Left ventricle myocardium superior (tissue), 1 donor: Measurements from ENCODE around the gene IRF2BPL. TPM values are rescaled to one million over a fixed set of nuclear protein-coding genes. Genes with fewer than 3 reads are reported as not detected.

Experiments
- ATAC-seq: fragments of 200-7000 bp; cut with Tn5 transposase; one replicate; pipeline ENCODE4 v1.9.1; 2020; ENCODE audit warnings: mild to moderate bottlenecking, moderate library complexity
- DNase-seq: peaks from one replicate; pipeline ENCODE4 v3.0.0-alpha.2; 2020
- intact Hi-C: fragments of 100-400 bp; cut with micrococcal nuclease; formaldehyde crosslinking; loops from one replicate; pipeline ENCODE4 v1.11.0; 2022
- total RNA-seq: library from RNA; stranded (reverse); fragmentation: NEBNext Ultra II Directional; extraction: Animal tissue kit (Norgen Biotek cat#: 25700); gene quantifications from one replicate; pipeline ENCODE4 v1.2.1, GENCODE V29; 2021
- donor health status: DM: no; HTN: yes; CAD: no; lungs with severe emphysema.

The IRF2BPL gene
- total RNA-seq, 1 donor from 2014 or later, result 42.8 TPM

DNA sequence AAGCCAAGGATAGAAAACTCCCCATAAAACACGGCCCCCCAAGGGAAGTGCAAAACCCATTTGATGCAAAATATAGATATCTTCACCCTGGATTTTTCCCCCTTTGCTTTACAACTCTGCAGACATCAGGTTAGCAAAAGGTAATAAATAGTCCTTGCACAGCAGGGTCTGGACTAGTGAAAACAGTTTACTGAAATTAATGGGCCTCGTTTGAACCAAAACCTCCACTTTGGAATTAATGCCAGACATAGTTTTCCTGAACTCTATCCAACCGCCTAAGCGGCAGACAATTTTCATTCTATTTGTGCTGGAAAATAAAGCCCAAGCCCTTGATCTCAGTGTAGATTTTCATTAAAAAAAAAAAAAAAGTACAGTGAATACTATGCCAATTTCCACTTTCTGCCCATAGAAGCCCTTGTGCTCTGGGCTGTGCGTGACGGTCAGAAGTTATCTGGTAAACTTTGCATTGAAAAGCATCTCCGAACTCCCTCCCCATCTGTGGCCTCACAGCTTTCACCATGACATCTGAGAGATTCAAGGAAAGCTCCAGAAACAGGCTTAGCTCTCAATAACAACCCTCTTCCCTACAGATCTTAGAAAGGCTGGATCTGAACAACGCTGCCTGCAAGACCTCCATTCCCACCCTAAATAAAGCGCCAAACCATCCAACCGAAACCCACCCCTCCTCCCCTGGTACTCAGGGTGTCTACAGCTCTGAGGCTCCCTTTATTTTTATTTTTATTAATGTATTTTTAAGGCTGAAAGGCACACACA is 11.0 kb upstream of the IRF2BPL start:
- intact Hi-C loops, result no loop called here
- no peak for ATAC-seq

DNA sequence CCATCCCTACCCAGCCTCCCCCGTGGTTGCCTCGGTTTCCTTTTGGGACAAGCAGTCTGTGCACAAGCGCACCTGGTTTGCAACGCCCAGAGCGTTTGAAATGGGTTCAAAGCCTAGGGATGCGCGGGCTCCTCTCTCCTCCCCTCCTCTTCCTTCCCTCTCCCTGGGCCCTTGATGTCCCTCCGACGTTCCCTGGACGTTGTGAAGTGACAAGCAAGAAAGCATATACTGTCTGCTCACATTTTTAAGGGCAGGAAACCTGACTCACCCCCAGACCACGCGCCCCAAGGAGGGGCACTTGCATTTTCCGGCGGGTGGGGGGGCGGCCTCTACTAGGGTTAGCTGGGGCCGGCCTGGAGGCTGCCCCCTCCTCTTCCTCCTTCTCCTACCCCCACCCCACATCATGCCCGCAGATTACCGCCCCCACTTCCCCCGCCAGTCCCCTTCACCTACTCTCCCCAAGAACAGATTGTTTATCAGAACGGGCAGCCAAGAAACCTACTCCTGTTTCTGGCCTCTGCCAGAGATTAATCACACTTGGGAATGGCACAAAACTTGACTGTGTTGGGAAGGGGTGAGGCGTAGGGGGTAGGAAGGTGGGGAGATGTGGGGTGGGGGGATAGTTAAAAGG is 9.5 kb upstream of the IRF2BPL start:
- DNase-seq (no peak), ATAC-seq (no peak)
- intact Hi-C loops, result no loop called here

More for the DNA sequence above, 11.0 kb upstream of the IRF2BPL start:
- no peak for DNase-seq

DNA sequence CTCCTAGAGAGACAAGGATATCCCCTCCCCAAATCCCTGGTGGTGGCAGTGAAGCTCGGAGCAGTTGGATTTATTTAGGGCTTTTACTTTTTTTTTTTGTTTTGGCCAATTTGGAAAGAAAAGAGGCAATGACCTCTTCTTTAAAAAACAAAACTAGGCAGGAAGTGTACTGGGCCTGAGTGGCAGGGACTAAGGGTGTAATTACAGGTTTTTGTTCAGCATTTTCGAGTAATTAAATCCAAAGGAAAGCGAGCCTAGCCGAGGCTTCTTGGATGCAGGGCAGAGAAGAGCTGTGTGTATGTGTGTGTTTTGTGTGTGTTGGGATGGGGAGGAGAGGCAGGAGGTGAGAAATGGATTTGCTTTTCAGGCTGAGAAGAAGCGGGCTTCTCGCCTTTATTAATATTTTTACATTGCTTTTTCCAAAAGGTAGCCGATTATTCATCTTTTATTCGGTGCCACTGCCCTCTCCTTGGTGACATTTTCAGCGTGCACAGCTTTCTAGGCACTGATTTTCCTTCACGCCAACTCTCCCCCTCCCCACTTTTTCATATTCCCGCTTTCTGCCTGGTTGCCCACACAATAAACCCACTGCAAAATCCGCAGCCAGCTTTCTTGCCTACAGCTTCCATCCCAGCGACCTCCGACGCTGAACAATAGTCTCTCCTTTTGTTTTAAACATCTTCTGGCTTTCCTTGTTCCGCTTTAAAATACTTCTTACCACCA is 8.9 kb upstream of the IRF2BPL start:
- no peak for DNase-seq
- intact Hi-C loops, result no loop called here
- ATAC-seq, result no peak

DNA sequence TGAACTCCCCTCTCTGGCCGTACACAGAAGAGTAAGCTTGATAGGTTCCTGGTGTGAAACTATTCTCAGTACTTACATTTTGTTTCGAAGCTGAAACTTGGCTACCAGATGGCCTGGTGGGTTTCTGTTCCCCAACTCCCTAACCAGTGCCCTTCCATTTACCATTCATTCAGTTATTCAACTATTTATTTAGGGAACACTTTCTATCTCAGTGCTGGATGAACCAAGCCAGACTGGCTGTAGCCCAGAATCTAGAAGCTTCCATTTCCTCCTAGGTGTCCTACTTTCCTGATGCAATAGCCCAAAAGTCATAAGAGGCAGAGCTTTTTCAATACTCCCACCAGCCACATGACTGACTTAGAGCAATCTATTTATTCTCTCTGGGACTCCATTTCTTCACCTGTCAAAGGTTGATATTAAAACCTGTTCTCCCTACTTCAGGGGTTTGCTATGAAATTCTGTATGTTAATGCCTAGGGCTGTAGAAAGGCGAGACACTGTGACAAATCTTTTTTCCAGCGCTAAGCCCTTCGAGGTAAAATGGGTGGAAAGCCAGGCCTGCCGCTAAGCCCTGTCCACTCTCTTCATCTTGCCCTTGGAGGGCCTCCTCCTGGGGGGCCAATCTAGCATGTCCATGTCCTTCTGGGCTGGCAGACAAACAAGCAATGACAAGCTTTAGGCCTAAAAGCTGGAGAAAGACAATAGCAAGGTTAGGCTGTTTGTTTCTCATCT is 8.1 kb upstream of the IRF2BPL start:
- ATAC-seq (no peak), DNase-seq (no peak)
- intact Hi-C loops, result no loop called here

DNA sequence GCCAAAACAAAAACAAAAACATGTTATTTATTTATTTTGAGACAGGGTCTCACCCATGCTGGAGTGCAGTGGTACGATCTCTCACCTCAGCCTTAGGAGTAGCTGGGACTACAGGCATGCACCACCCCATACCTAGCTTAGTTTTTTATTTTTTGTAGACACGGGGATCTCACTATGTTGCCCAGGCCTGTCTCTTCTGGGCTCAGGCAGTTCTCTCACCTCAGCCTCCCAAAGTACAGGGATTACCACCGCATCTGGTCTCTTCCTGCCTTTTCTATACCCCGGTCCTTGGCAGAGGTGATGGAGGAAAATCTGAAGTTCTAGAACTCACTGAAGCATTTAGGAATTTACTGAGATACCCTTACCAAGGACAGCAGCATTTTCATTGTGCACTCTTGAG is 6.8 kb upstream of the IRF2BPL start:
- ATAC-seq, result no peak
- intact Hi-C loops, result no loop called here
- DNase-seq, result no peak

DNA sequence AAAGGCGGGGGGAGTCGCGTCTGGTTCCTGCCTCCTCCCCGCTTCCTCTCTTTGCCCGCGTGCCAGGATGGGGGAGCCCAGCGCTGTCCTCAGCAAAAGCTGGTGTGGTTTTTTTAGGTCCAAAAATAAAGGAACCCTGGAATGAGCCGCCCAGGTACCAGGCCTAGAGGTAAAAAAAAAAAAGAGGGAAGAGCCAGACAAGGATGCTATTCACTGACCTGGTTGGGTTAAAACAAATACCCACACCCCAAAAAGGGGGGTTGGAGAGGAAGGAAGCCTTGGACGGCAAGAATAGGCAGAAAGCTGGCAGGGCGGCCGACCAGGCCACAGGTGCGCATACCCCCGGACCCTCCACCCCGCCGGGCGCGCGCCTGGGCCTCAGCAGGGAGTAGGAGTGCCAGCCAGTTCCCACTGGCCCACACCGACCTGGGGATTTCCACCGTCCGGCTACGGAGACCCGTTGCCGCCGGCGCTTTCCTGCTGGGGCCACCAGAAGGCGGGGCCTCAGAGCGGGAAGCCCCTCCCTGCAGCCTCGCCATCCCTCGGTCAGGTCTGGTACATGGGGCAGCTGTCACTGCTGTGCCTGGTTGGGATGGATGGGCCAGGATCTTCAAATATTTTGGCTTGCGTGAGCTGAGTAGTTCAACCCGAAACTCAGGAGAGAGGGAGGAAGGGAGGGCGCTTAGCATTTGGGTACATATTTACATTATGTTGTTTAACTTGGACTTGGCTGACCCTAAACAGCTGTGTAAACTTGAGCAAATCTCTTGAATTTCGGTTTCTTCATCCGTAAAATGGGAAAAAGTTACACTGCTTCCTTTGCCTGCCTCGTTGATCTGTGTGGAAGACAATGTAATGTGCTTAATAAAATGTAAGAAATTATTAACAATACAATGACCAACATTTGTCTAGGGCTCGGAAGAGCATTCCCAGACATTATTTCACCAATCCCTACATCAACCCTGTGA is 5.4 kb upstream of the IRF2BPL start:
- intact Hi-C loops, result no loop called here
- ATAC-seq (peak; percentile 71), DNase-seq (peak; percentile 91)

DNA sequence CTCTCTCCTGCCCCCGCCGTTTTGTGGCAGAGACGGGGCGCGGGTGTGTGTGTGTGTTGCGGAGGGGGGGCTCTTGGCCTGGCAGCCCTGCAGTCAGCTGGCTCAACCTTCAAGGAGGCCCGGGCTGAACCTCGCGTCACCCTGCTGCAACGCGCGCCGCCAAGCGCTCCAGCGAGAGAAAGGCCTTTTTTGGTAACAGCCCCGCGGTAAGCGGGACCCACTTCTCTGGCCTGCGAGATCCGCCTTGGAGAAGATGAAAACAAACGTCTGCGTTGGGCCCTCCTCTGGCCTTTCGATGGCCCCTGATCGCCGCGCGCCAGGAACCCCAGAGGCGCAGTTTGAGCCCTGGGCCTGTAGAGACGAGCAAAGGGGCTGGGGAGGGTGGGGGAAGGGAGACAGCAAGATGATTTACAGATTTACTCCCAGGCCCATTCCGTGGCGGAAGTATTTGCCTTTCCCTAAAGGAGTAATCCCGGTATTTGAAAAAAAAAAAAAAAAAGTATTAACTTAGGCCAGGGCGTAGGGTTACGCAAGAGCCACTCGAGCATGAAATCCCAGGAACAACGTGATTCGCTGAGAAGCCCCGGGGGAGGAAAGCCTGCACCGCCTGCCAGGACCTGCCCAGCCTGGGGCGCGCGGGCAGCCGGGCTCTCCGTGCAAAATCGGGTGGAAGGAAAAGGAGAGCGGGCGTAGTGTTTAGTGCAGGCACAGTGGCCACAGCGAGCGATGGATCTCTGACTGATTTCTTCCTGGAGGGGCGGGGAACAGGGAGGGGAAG is 4.5 kb upstream of the IRF2BPL start:
- intact Hi-C loops, result no loop called here
- DNase-seq (peak; percentile 94), ATAC-seq (peak; percentile 75)

DNA sequence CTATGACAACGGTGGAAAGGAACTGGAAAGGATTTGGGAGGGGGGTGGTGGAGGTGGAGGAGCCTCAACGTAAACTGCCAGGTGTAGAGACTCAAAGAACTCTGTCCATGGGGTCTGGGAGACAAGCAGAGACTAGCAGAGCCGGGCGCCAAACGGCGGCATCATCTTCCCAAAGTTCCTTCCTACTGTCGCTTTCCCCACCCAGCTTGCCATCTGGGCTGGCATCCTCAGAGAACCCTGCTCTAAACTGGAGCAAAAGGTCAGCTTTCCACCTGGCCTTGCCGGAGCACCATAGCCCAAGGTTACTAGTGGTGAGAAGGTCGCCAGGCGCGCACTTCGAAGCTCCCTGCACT is 4.0 kb upstream of the IRF2BPL start:
- intact Hi-C loops, result no loop called here
- DNase-seq, result no peak
- ATAC-seq, result no peak

DNA sequence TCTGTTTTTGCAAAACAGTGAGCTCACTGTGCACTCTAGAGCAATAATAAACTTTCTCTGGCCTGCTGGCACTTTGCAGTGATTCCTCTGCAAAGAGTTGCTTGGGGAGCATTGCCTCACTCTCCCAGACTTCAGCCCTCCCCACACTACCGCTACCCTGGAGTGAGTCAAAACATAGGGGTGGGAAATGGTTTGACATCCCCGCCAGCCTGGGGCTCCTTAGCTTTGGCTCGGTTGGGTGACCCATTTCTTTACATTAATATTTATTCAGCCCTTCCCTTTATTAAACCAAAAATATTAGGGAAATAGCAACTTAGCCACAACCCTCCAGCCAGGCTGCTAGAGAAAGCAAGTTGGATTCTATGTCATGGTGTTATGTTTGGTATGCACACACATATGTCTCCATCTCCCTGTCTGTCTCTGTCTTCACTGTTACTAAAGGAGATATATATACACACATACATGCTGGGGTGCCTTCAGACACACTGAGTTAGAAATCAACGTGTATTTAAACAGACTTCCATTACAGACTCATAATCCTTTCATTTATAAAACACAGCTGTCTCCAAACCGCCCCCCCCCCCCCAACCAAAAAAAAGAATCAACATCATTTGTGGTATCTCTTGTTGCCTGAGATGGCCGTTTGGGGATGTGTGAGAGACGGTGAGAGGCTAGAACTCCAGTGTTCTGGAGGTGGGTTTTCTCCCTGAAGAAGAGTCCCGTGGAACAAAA is 3.4 kb upstream of the IRF2BPL start:
- DNase-seq (no peak), ATAC-seq (no peak)
- intact Hi-C loops, result no loop called here

DNA sequence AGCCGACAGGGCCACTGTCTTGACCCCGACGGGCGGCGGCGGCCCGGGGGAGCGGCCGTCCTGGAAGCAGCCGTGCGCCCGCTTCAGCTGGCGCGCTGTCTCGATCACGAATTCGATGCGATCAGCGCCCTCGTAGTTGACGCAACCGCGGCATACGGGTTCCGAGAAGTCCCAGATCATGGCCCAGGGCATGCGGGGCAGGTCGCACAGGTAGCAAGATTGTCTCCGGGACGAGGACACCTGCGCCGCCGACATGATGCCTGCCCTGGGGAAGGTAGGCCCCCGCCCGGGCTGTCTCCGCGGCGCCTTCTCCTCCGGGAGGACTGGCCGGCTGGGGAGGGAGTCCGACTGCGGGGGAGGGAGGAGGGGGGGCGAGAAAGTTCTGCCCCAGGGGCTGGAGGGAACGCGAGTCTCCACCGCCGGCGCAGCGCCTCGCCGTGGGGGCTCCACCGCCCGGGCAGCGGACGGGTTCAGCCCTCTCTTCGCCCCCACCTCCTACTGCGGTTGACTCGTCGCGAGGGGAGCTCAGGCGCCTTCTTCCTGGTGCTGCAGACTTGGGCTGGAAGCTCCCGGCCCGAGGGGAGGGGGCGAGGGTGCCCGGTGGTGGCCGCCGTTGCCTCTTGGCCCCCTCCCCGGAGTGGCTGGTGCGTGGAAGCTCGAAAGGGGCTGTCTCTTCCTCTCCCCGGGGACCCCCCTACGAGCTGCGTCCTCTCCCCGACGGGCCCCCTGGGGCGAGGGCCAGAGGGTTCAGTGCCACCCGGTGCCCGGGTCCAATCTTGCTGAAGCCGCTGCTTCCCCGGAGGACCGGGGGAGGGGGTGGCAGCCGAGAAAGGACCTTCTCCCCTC is 747 bp downstream of the IRF2BPL start:
- peak; percentile 85 for DNase-seq
- intact Hi-C loops, result loop anchor here (10.0 kb wide), 2 partner anchors 73 to 113 kb away; no protein-coding TSS in a partner anchor
- peak; percentile 47 for ATAC-seq

DNA sequence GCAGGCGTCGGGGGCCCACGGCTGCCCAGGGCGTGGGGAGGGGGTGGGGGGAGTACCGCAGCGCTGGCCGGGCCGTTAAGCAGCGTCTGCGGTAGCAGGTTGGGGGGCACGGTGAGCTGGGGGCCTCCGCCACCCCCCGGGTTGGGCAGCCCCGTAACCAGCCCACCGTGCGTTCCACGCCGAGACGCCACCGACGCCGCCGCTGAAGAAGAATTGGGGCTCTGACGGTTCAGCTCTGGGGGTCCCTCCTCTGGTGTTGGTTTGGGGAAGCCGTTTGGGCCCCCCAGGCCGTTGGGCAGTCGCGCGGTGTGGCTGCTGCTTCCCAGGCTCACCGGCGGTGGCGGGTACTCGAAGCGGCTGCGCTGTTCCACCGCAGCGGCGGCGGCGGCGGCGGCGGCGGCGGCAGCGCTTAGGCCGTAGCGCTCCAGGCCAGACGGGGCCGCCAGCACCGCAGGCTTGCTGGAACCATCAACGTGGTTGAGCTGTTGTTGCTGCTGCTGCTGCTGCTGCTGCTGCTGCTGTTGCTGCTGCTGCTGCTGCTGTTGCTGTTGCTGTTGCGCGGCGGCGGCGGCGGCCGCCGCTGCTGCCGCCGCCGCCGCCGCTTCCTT is 1.5 kb downstream of the IRF2BPL start:
- ATAC-seq (peak; percentile 15), DNase-seq (peak; percentile 71)
- intact Hi-C loops, result loop anchor here (10.0 kb wide), 2 partner anchors 72 to 112 kb away; no protein-coding TSS in a partner anchor

DNA sequence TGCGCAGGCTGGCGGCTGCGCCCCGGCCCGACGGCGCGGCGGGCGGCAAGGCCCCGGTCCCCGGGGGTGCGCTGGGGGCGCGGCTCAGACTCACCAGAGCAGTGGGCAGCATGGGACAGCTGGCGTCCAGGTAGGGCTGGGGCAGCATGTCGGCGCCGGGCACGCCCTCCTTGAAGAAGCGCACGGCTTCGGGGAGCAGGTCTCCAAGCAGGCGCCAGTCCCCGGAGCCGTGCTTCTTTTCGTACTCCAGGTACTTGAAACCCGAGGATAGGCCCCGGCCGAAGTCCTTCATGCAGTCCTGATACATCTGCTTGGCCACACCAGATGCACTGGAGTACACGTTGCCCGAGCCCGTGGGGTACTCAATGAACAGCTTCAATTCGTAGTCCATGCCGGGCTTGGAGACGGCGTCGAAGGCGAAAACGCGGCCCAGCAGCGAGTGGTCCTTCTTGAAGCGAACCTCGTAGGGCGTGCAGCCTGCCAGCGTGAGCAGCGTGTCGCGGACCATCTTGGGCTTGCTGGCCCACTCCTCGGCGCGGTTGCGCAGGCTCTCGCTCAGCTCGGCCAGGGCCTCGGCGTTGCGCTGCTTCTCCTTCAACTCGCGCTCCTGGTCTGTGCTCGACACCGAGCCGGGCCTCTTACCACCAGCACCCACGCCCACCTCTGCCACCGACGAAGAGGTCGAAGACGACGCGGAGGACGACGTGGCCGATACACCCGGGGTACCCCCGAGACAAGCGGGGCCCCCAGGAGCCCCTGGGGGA is 2.2 kb downstream of the IRF2BPL start:
- ATAC-seq, result peak; percentile 1
- intact Hi-C loops, result loop anchor here (10.0 kb wide), 2 partner anchors 72 to 112 kb away; no protein-coding TSS in a partner anchor
- peak; percentile 71 for DNase-seq

DNA sequence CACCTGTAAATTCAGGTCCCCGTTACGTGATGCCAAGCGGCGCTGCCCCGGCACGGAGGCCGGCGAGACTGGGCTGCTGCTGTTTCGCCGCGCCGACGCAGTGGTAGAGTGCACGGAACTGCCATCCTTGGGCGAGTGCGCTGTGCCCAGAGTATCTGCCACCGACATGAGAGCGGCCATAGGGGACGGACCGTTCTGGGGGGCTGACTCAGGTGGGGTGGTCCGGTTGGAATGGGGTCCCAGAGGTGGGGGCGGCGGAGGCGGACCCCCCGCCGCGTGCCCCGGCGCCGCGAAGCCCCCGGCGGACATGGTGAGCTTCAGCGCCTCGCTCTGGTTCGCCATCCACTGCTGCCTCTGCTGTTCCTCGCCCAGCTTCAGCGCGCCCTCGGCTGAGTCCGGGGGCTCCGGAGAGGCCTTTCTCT is 2.8 kb downstream of the IRF2BPL start:
- intact Hi-C loops, result loop anchor here (10.0 kb wide), 2 partner anchors 71 to 111 kb away; no protein-coding TSS in a partner anchor
- DNase-seq (peak; percentile 58), ATAC-seq (no peak)

DNA sequence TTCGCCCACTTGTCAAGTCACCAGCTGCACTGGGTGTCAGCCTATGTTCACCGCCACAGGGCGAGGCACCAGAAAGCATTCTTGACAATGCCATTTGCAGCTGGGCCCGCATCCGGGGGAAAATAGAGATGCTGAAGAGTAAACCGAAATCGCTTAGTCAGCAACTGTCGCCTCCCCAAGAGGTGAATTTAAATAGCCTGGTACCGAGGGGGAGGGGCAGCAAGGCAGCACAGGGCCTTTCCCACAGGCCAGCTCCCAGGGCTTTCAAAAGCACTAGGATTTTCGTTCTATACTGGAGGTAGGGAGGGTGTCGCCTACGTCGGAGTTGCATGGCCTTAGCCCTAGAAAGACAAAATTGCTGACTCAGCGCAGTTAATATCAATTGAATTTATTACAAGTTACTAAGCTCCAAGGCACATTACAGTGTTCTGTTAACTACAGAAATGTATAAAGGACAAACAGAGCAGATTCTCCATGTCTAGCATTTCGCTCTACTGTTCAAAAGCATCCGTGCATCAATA is 4.3 kb downstream of the IRF2BPL start:
- DNase-seq (peak; percentile 52), ATAC-seq (no peak)
- intact Hi-C loops, result loop anchor here (10.0 kb wide), 2 partner anchors 69 to 109 kb away; no protein-coding TSS in a partner anchor
